NCI-H1694 treated with DMSO at 0.1 percent for 48 hours (cell line): Measurements from ENCODE around the gene IP6K1.
"Not testable (repeated sequence)": the region's sequence is repeated elsewhere in the genome, so short reads cannot be mapped to it uniquely, and the experiment has no call there.

Experiments
- DNase-seq: peaks from one replicate; lab custom pipeline; 2025; lab: John Stamatoyannopoulos, UW

Gene IP6K1

GRCh38 chr3:49786357-49787181 lies at the start of gene IP6K1:
TSS of gene IP6K1 (minus strand) at chr3:49786542. CDS start at chr3:49748040, 38,502 bp downstream.
- peak; percentile 85 for DNase-seq

GRCh38 chr3:49831341-49831740 lies 45.0 kb upstream of the IP6K1 start:
- no peak for DNase-seq

GRCh38 chr3:49826016-49826415 lies 39.7 kb upstream of the IP6K1 start:
- no peak for DNase-seq

GRCh38 chr3:49823131-49823530 lies 36.8 kb upstream of the IP6K1 start:
- DNase-seq = not testable (repeated sequence)

GRCh38 chr3:49813497-49814174 lies 27.3 kb upstream of the IP6K1 start, which contains the start of gene UBA7:
TSS of gene UBA7 (minus strand) at chr3:49813953. CDS start at chr3:49813787, 166 bp downstream.
- DNase-seq = no peak

GRCh38 chr3:49812916-49813496 lies 26.7 kb upstream of the IP6K1 start:
- DNase-seq = no peak

GRCh38 chr3:49807431-49808114 lies 21.2 kb upstream of the IP6K1 start:
- DNase-seq = no peak

- no peak for DNase-seq
These were observed 20.5 kb upstream of the IP6K1 start for GRCh38 chr3:49806850-49807249.

- DNase-seq = no peak
These were observed 19.8 kb upstream of the IP6K1 start for GRCh38 chr3:49805897-49806701.

- peak; percentile 3 for DNase-seq
These were observed 19.0 kb upstream of the IP6K1 start for GRCh38 chr3:49805367-49805782.

- no peak for DNase-seq
These were observed 18.0 kb upstream of the IP6K1 start for GRCh38 chr3:49804141-49805041.

GRCh38 chr3:49803465-49804140 lies 17.3 kb upstream of the IP6K1 start:
- peak; percentile 19 for DNase-seq

GRCh38 chr3:49802719-49803464 lies 16.6 kb upstream of the IP6K1 start, which contains the start of gene INKA1:
TSS of gene INKA1 (plus strand) at chr3:49803261. CDS start at chr3:49803393, 132 bp downstream.
- DNase-seq = peak; percentile 14

- no peak for DNase-seq
These were observed 14.8 kb upstream of the IP6K1 start for GRCh38 chr3:49801160-49801559.

GRCh38 chr3:49799761-49800160 lies 13.4 kb upstream of the IP6K1 start, which contains the start of gene CDHR4:
TSS of gene CDHR4 (minus strand) at chr3:49799873. CDS start at chr3:49799812, 61 bp downstream.
- no peak for DNase-seq

GRCh38 chr3:49799105-49799504 lies 12.8 kb upstream of the IP6K1 start:
- no peak for DNase-seq

GRCh38 chr3:49794926-49795905 lies 8.9 kb upstream of the IP6K1 start:
- DNase-seq = no peak
